KOPT-K1 (cell line): ENCODE results near the gene TMEM218.

ENCODE experiments used
- H3K27ac ChIP-seq: fragments of 200-600 bp; sonication (generic); 2 replicates; pipeline ENCODE4 v1.5.1; 2016; ENCODE audit warnings: antibody characterized with exemption, mild to moderate bottlenecking, low read depth, low read length; ENCODE audit not compliant: poor library complexity, severe bottlenecking
- H3K36me3 ChIP-seq: fragments of 200-600 bp; sonication (generic); 2 replicates; pipeline ENCODE4 v1.5.1; 2017; ENCODE audit warnings: antibody characterized with exemption, mild to moderate bottlenecking, low read length, moderate library complexity; ENCODE audit not compliant: insufficient read depth
- H3K9me3 ChIP-seq: fragments of 200-600 bp; sonication (generic); 2 replicates; pipeline ENCODE4 v1.5.1; 2017; ENCODE audit warnings: antibody characterized with exemption, low read length, mild to moderate bottlenecking; ENCODE audit not compliant: insufficient read depth, poor library complexity, severe bottlenecking

TMEM218 gene

GRCh38 chr11:125111343-125112207 is at the start of gene TMEM218:
TMEM218 (minus strand) TSS chr11:125111626; CDS start chr11:125102241, 9,385 bp downstream.
- peak within 1 kb of the TSS; percentile 64 for H3K27ac ChIP-seq
- no peaks in the 10 kb centered on the region for H3K36me3 ChIP-seq
- no peaks in the 10 kb centered on the region for H3K9me3 ChIP-seq

GRCh38 chr11:125157953-125158680 is 46.7 kb upstream of the TMEM218 start:
- Histone ChIP-seq H3K9me3 (no peaks in the 10 kb centered on the region), H3K27ac (no peak overlapping the region), H3K36me3 (no peaks in the 10 kb centered on the region)

DNA sequence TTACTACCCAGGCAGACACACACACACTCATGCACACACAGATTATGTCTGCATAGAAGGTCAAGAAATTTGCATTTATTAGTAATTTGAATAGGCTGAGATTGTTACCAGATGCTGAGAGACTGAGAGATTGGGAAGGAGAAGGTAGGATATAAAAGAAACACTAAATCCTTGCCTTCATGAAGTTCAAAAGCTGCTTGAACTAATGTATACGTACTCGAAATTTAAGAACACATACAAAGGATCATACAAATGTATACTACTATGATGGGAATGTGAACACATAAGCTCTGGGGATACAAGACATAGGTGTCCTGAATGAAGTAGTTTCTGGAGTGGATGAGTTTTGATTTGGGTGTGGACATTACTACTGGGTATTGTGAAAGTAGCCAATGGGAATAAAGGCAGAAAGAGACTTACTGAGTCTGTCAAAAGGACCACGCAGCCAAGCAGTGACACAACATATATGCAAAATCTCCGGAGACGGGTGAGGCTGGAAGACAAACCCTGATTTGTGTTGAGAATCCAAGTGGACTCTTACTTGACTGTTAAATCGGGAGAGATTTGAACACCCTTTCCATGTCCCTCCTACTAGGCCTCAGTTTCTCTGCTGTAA is 45.8 kb upstream of the TMEM218 start:
- Histone ChIP-seq H3K27ac (no peak overlapping the region), H3K9me3 (no peaks in the 10 kb centered on the region), H3K36me3 (no peaks in the 10 kb centered on the region)

GRCh38 chr11:125156346-125157117 is 45.1 kb upstream of the TMEM218 start:
- H3K36me3 ChIP-seq = no peaks in the 10 kb centered on the region
- no peak overlapping the region for H3K27ac ChIP-seq
- no peaks in the 10 kb centered on the region for H3K9me3 ChIP-seq

GRCh38 chr11:125155767-125156166 is 44.3 kb upstream of the TMEM218 start:
- H3K27ac ChIP-seq = no peak overlapping the region
- H3K36me3 ChIP-seq = no peaks in the 10 kb centered on the region
- H3K9me3 ChIP-seq = no peaks in the 10 kb centered on the region

- H3K36me3 ChIP-seq = no peaks in the 10 kb centered on the region
These were observed 43.6 kb upstream of the TMEM218 start for GRCh38 chr11:125155100-125155444.

DNA sequence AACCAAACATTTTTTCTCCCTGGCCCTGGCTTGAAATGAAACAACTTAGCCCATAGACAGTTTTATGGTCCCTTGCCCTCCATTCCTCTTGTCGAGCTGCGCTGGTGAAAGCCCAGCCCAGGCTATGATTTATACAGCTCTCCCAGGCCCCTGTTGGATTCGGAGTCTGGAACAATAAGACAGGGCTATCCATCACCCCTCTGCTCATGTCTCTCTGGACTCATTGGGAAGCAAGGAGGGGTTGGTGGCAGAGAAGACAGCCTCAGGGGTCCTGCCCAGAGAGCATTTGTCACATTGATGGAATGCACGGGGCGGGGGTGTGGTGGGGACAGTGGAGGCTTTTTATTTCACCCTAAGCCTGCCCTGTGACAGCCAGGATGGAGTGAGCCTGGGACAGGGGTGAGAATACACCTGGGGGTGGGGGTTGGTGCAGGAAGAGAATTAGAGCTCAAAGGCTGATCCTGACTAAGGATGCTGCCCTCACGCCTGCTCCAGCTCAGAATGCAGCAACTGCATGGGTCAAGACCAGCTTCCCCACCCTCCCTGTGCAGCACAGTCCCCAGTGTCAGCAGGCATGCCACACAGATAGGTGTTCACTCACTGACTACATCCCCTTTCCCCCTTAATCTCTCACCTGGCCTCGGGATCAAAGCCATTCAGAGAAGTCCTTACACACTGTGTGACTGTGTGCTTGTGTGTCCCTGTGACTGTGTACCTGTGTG is 43.1 kb upstream of the TMEM218 start:
- Histone ChIP-seq H3K36me3 (no peaks in the 10 kb centered on the region), H3K27ac (no peak overlapping the region)

More at GRCh38 chr11:125155100-125155444, 43.6 kb upstream of the TMEM218 start:
- no peaks in the 10 kb centered on the region for H3K9me3 ChIP-seq
- no peak overlapping the region for H3K27ac ChIP-seq

DNA sequence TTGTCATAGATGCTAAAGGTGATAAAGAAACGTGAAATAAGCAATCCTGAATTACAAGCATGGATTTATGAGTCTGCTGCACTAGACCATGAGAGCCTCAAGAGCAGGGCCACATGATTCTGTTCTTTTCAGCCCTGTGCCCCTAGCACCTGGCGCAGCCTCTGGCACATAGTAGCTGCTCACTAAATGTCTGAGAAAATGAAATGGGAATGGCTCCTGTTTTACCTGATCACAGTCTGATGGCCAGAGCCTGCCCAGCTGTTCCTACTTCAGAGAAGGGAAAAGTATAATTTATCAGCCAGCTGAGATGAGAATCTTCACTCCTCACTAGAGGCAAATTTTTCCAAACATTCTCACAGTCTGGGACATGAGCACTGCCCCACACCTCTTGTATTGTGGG is 42.4 kb upstream of the TMEM218 start:
- Histone ChIP-seq H3K27ac (no peak overlapping the region), H3K9me3 (no peaks in the 10 kb centered on the region), H3K36me3 (no peaks in the 10 kb centered on the region)

More for the DNA sequence above, 43.1 kb upstream of the TMEM218 start:
- no peaks in the 10 kb centered on the region for H3K9me3 ChIP-seq

DNA sequence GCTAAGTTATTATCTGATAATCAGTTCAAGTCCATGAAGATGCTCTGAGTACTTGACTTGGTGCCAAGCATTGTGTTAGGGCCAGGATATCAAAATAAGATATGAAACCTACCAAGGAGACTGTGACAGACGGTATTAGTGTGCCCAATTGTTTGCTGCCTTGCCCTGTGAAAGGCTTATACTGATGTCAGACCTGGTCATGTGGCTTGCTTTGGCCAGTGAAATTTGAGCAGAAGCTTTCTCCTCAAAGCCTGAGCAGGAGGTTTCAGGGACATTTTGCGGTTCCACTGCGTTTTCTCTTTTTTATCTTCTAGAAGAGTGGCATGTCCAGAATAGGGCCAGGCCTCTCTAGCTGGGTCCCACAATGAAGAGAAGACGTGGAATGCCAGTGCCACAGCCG is 37.3 kb upstream of the TMEM218 start:
- Histone ChIP-seq H3K9me3 (no peaks in the 10 kb centered on the region), H3K27ac (no peak overlapping the region), H3K36me3 (no peaks in the 10 kb centered on the region)

DNA sequence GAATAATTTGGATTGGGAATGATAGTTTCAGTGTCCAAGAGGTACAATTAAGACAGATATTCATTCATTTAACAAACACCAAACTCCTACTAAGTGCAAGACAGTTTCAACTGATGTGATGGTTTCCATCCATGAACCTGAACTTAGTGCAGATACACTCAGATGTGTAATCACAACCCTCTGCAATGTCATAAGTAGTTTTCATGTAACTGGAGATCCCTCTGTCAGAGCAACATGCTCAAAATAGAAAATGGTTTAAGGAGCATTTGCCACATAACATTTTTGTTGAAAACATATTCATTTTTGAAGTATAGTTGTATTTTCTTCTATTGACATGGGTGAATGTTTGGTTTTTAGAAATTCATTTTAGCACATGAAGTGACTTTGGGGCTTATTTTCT is 36.6 kb upstream of the TMEM218 start:
- Histone ChIP-seq H3K36me3 (no peaks in the 10 kb centered on the region), H3K27ac (no peak overlapping the region), H3K9me3 (no peaks in the 10 kb centered on the region)

GRCh38 chr11:125147280-125147679 is 35.9 kb upstream of the TMEM218 start:
- no peak overlapping the region for H3K27ac ChIP-seq

GRCh38 chr11:125146232-125146631 is 34.8 kb upstream of the TMEM218 start:
- Histone ChIP-seq H3K9me3 (no peaks in the 10 kb centered on the region), H3K27ac (no peak overlapping the region), H3K36me3 (no peaks in the 10 kb centered on the region)

More at GRCh38 chr11:125147280-125147679, 35.9 kb upstream of the TMEM218 start:
- no peaks in the 10 kb centered on the region for H3K36me3 ChIP-seq
- H3K9me3 ChIP-seq = no peaks in the 10 kb centered on the region

DNA sequence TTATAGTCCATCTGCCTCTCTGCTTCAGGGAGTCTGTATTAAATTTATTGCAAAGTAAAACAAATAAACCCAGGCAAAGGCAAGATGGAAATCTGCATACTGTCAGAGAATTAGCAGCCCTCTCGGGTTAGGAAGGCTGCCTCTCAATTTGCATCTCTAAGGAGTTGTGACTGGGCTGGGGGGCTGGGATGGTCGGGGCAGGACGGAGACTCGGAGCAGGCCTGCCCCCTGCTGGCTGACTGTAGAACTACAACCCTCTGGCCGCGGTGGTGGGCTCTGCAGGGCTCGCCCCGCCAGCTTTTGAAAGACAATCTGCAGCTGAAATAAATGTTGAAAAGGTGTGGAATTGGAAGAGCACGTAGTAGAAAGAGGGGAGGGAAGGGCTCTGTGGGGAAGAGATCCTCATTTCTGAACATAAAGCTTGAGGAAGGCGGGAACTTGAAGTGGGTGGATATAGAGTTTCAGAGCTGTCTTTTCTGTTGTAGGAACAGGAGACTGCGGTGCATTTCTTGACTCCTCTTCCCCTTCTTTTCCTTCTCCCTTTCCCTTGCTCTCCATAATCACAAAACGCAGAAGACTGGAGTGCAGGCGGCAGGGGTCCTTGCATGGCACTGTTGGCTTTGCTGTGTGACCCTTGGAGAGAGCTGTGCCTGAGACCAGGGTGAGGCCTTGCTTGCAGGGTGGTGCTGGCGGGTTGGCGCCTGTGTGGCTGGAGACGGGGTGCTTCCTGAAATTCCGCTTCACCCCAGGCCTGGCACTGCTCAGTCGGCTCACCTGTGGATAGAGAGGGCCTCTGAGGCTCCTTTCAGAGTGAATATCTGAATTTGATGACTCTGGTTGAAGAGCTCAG is 30.5 kb upstream of the TMEM218 start:
- H3K27ac ChIP-seq = no peak overlapping the region
- no peaks in the 10 kb centered on the region for H3K36me3 ChIP-seq
- H3K9me3 ChIP-seq = no peaks in the 10 kb centered on the region
